Erythroblast (primary cell): ENCODE measurements around the gene CEP104.

Experiments used
- GATA1 ChIP-seq: IDR thresholded peaks from 2 replicates; pipeline ENCODE4 v1.6.1; 2011; ENCODE audit warnings: low read depth, mild to moderate bottlenecking, control low read depth, low read length, moderate library complexity
- POLR2A ChIP-seq: IDR thresholded peaks from 2 replicates; pipeline ENCODE4 v1.6.1; 2011; ENCODE audit warnings: mild to moderate bottlenecking, low read length

- TF ChIP-seq POLR2A (no peak), GATA1 (no peak)
Observed at GRCh38 chr1:3817138-3817740, 39.8 kb downstream of the CEP104 start.
